ENCODE data around the gene IWS1.
"Not testable (repeated sequence)": the region's sequence is repeated elsewhere in the genome, so short reads cannot be mapped to it uniquely, and the experiment has no call there.

Gene IWS1

GRCh38 chr2:127528487-127528886, 2.2 kb upstream of the IWS1 start:
- no peak for DNase-seq (ENCODE audit: low read depth)
- TF ChIP-seq, protein P1, sequence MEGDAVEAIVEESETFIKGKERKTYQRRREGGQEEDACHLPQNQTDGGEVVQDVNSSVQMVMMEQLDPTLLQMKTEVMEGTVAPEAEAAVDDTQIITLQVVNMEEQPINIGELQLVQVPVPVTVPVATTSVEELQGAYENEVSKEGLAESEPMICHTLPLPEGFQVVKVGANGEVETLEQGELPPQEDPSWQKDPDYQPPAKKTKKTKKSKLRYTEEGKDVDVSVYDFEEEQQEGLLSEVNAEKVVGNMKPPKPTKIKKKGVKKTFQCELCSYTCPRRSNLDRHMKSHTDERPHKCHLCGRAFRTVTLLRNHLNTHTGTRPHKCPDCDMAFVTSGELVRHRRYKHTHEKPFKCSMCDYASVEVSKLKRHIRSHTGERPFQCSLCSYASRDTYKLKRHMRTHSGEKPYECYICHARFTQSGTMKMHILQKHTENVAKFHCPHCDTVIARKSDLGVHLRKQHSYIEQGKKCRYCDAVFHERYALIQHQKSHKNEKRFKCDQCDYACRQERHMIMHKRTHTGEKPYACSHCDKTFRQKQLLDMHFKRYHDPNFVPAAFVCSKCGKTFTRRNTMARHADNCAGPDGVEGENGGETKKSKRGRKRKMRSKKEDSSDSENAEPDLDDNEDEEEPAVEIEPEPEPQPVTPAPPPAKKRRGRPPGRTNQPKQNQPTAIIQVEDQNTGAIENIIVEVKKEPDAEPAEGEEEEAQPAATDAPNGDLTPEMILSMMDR (conservative IDR thresholded peaks at IDR 0.05; ENCODE audit: low read depth, low read length) = no peak
- H3K4me3 ChIP-seq (ENCODE audit: low read depth, low read length) = no peak overlapping the region

DNA sequence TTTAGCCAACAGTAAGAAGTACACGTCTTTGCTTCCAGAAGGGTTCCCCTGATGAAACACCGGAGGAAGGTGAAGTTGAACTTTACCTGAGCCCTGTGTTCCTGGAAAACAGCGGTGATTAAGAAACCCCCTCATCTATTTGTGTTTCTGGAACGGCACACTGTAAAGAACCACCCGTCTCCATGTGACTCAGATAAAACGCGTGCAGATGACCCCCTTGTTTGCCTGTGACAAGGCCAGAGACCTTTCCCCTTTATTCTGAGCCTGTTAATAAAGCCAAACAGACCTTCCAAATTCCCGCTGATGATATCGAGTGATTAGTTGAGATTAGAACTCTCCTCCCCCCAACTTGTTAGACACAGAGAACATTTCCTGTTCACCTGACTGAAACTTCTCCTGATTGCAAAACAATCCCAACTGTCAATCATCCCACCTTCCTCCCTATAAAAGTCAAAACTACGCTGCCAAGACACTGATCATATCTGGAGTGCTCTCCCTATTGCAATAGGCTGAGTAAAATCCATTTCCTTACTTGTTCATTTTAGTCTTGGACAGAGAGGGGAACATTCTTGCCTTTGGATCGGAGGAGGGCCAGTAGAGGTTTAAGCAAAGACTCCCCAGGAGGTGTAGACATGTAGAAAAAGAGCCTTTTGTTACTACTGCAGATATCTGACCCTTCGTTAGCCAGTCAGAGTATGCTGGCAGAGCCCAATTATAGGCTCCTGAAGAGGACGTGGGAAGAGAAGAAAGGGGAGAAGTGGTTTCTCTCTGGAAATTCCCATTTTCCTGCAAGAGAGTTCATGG, 914 bp upstream of the IWS1 start:
- TF ChIP-seq, protein P1 (conservative IDR thresholded peaks at IDR 0.05; ENCODE audit: low read depth, low read length) = no peak
- DNase-seq (ENCODE audit: low read depth) = peak; percentile 36
- peak overlapping the region; percentile 91 for H3K4me3 ChIP-seq (ENCODE audit: low read depth, low read length)

- H3K4me3 ChIP-seq (ENCODE audit: low read depth, low read length) = peak overlapping the region; percentile 91
- peak; percentile 71 for DNase-seq (ENCODE audit: low read depth)
- TF ChIP-seq, protein P1 (conservative IDR thresholded peaks at IDR 0.05; ENCODE audit: low read depth, low read length) = no peak
Observed at GRCh38 chr2:127525691-127526131, 578 bp downstream of the IWS1 start.

GRCh38 chr2:127524198-127524834, 2.0 kb downstream of the IWS1 start:
- H3K4me3 ChIP-seq (ENCODE audit: low read depth, low read length); DNase-seq (ENCODE audit: low read depth): not testable (repeated sequence)

DNA sequence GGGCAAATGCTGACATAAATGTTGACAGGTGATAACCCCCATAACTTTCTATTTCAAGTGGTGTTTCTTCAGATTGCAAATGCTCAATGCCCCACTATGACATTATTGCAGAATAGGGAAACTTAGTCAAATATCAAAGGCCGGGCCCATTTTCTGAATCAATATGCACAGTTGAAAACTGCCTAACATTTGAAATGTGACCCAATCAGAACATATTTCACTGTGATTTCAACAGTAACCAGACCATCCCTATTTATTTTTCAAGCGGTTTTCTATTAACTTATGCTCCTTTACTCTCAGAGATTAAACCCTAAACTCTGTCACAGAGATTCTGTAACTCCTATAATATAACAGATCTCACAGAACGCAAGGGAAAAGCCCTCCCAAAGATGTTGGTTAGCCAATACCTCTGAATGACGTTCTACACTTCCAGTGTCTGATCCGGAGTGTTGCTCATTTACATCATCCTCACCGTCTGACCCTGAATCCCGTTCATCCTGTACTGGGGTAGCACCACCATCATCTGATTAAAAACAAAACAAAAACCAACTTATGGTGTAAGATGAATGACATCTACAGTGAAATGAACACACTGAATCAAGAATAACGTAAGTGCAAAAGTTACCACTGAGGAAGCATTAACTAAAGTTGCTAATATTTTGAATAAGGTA, 2.9 kb downstream of the IWS1 start:
- DNase-seq (ENCODE audit: low read depth) = peak; percentile 36
- TF ChIP-seq, protein P1 (conservative IDR thresholded peaks at IDR 0.05; ENCODE audit: low read depth, low read length) = no peak

DNA sequence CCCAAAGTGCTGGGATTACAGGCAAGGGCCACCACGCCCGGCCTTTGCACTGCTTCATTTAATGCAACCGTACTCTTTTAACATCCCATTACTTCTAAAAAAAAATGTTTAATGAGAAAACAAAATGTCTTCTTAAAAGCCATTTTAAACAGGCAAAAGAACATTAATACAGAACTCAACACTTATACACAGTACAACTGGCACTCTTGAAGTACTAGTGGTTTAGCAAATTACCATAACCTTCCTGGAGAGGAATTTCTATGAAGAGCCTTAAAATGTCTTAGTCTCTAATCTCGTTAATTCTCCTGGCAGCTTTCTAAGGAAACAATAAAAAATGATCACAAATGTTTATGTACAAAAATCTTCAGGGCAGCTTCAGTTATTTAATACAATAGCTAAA, 5.9 kb downstream of the IWS1 start:
- no peak overlapping the region for H3K4me3 ChIP-seq (ENCODE audit: low read depth, low read length)
- no peak for DNase-seq (ENCODE audit: low read depth)
- TF ChIP-seq, protein P1 (conservative IDR thresholded peaks at IDR 0.05; ENCODE audit: low read depth, low read length) = no peak

More for the DNA sequence above, 2.9 kb downstream of the IWS1 start:
- H3K4me3 ChIP-seq (ENCODE audit: low read depth, low read length) = no peak overlapping the region

- DNase-seq (ENCODE audit: low read depth) = no peak
- TF ChIP-seq, protein P1 (conservative IDR thresholded peaks at IDR 0.05; ENCODE audit: low read depth, low read length) = no peak
Observed at GRCh38 chr2:127517465-127517864, 8.8 kb downstream of the IWS1 start.

More at GRCh38 chr2:127517465-127517864, 8.8 kb downstream of the IWS1 start:
- H3K4me3 ChIP-seq (ENCODE audit: low read depth, low read length) = no peak overlapping the region
